Uterus (tissue), 4 donors: Measurements from ENCODE around the gene PLEKHG1. TPM values are rescaled to one million over a fixed set of nuclear protein-coding genes. Genes with fewer than 3 reads are reported as not detected.

Experiments
- DNase-seq, 2 donors: peaks; one replicate each; pipeline ENCODE4 v3.0.0-alpha.2; 2019 to 2020
- H3K27ac ChIP-seq, 2 donors: fragments of 200-600 bp; sonication (generic); 1 replicate in 1 of 2; 2 replicates in 1 of 2; pipeline ENCODE4 v1.5.1; 2016 to 2018
- H3K27me3 ChIP-seq, 2 donors: fragments of 200-600 bp; sonication (generic); one replicate each; pipeline ENCODE4 v1.5.1; 2018 to 2019; ENCODE audit warnings: control low read depth in 1 of 2
- H3K36me3 ChIP-seq, 2 donors: fragments of 200-600 bp; sonication (generic); one replicate each; pipeline ENCODE4 v1.5.1; 2019; ENCODE audit warnings: control low read depth in 1 of 2
- H3K4me1 ChIP-seq, 2 donors: fragments of 200-600 bp; sonication (generic); one replicate each; pipeline ENCODE4 v1.5.1; 2018 to 2019; ENCODE audit warnings: control low read depth in 1 of 2
- H3K4me3 ChIP-seq, 2 donors: fragments of 200-600 bp; sonication (generic); 1 replicate in 1 of 2; 2 replicates in 1 of 2; pipeline ENCODE4 v1.5.1; 2018 to 2019; ENCODE audit warnings: mild to moderate bottlenecking in 1 of 2
- H3K9me3 ChIP-seq, 2 donors: fragments of 200-600 bp; sonication (generic); one replicate each; pipeline ENCODE4 v1.5.1; 2019; ENCODE audit warnings: control low read depth in 1 of 2
- CTCF ChIP-seq, 4 experiments: fragments of 200-600 bp in 2 of 4; fragments of 450-650 bp in 2 of 4; sonication (generic) in 2 of 4; IDR thresholded peaks; one replicate each; pipeline ENCODE4 v1.5.1; 2016 to 2019; ENCODE audit warnings: antibody characterized with exemption in 4 of 4, mild to moderate bottlenecking in 2 of 4, moderate library complexity in 1 of 4
- POLR2A ChIP-seq, 2 donors: fragments of 450-650 bp; IDR thresholded peaks; one replicate each; pipeline ENCODE4 v1.6.1; 2016; ENCODE audit warnings: antibody characterized with exemption in 2 of 2, mild to moderate bottlenecking in 1 of 2, moderate library complexity in 1 of 2
- intact Hi-C: fragments of 100-400 bp; cut with DNase I; formaldehyde crosslinking; loops from one replicate; pipeline ENCODE4 v1.15.1; 2023; ENCODE audit warnings: low total_unique reads
- total RNA-seq, 4 donors: library from RNA; depleted of rRNA in 3 of 4; stranded (reverse); fragments of >200 nt in 3 of 4; gene quantifications; one replicate each; pipeline versions ENCODE4 v1.1.0 to v1.2.4, GENCODE V29; 2014 to 2023
- donor health status: DM: yes; HTN: yes; CAD: no.

Gene PLEKHG1
- total RNA-seq, 4 donors from 2014 or later: 7.2 to 50.3 (median 33.0) TPM

- H3K9me3 ChIP-seq: no peaks in the 10 kb centered on the region
- no peak overlapping the region for H3K27ac ChIP-seq
- intact Hi-C loops: no loop called here
- H3K4me3 ChIP-seq: no peak overlapping the region
- DNase-seq: no peak
- H3K27me3 ChIP-seq: no peaks in the 10 kb centered on the region
- H3K4me1 ChIP-seq: no peaks in the 10 kb centered on the region
- H3K36me3 ChIP-seq: no peaks in the 10 kb centered on the region
- no peak for TF ChIP-seq CTCF (IDR thresholded peaks at IDR 0.05)
- no peak for TF ChIP-seq POLR2A (IDR thresholded peaks at IDR 0.05)
Measured at GRCh38 chr6:150587637-150588036, 12.0 kb upstream of the PLEKHG1 start.

GRCh38 chr6:150588888-150589499 is 10.7 kb upstream of the PLEKHG1 start:
- TF ChIP-seq POLR2A (IDR thresholded peaks at IDR 0.05): no peak
- no peak for TF ChIP-seq CTCF (IDR thresholded peaks at IDR 0.05)
- intact Hi-C loops: no loop called here

GRCh38 chr6:150589852-150590251 is 9.8 kb upstream of the PLEKHG1 start:
- no peaks in the 10 kb centered on the region for H3K36me3 ChIP-seq
- H3K27ac ChIP-seq: no peak overlapping the region
- H3K4me3 ChIP-seq: no peak overlapping the region
- no peaks in the 10 kb centered on the region for H3K27me3 ChIP-seq
- H3K9me3 ChIP-seq: no peaks in the 10 kb centered on the region
- DNase-seq: no peak
- TF ChIP-seq CTCF (IDR thresholded peaks at IDR 0.05) (no peak), POLR2A (IDR thresholded peaks at IDR 0.05) (no peak)
- H3K4me1 ChIP-seq: no peaks in the 10 kb centered on the region
- intact Hi-C loops: no loop called here

More at GRCh38 chr6:150588888-150589499, 10.7 kb upstream of the PLEKHG1 start:
- no peak for DNase-seq
- Histone ChIP-seq H3K9me3 (no peaks in the 10 kb centered on the region), H3K4me1 (no peaks in the 10 kb centered on the region), H3K27me3 (no peaks in the 10 kb centered on the region), H3K4me3 (no peak overlapping the region), H3K36me3 (no peaks in the 10 kb centered on the region), H3K27ac (no peak overlapping the region)

- H3K9me3 ChIP-seq: no peaks in the 10 kb centered on the region
- intact Hi-C loops: no loop called here
- no peak overlapping the region for H3K4me3 ChIP-seq
- no peaks in the 10 kb centered on the region for H3K4me1 ChIP-seq
- DNase-seq: no peak
- H3K27ac ChIP-seq: no peak overlapping the region
- no peaks in the 10 kb centered on the region for H3K27me3 ChIP-seq
- TF ChIP-seq CTCF (IDR thresholded peaks at IDR 0.05): no peak
- TF ChIP-seq POLR2A (IDR thresholded peaks at IDR 0.05): no peak
- H3K36me3 ChIP-seq: no peaks in the 10 kb centered on the region
Measured at GRCh38 chr6:150590446-150590845, 9.2 kb upstream of the PLEKHG1 start.

GRCh38 chr6:150592377-150592995 is 7.2 kb upstream of the PLEKHG1 start:
- no peak for DNase-seq
- Histone ChIP-seq H3K4me1 (no peaks in the 10 kb centered on the region), H3K27ac (no peak overlapping the region), H3K27me3 (no peaks in the 10 kb centered on the region), H3K36me3 (no peaks in the 10 kb centered on the region), H3K9me3 (no peaks in the 10 kb centered on the region), H3K4me3 (no peak overlapping the region)
- no peak for TF ChIP-seq POLR2A (IDR thresholded peaks at IDR 0.05)
- no peak for TF ChIP-seq CTCF (IDR thresholded peaks at IDR 0.05)
- intact Hi-C loops: no loop called here
